Fibroblast of lung (primary cell): ENCODE data around the gene SCN2A. TPM values are rescaled to one million over a fixed set of nuclear protein-coding genes. Genes with fewer than 3 reads are reported as not detected.

Experiments
- DNase-seq, 2 donors: peaks; one replicate each; pipeline versions ENCODE4 v3.0.0 to v3.0.0-alpha.2; 2010; ENCODE audit warnings: low read depth in 2 of 2
- H2AFZ ChIP-seq: 2 replicates; pipeline ENCODE4 v1.5.1; 2012; ENCODE audit warnings: low read length, control low read depth, inconsistent platforms
- H3K27ac ChIP-seq: 2 replicates; pipeline ENCODE4 v1.5.1; 2011; ENCODE audit warnings: low read length, control low read depth; ENCODE audit not compliant: insufficient read depth
- H3K27me3 ChIP-seq: 2 replicates; pipeline ENCODE4 v1.5.1; 2011; ENCODE audit warnings: mild to moderate bottlenecking, low read length; ENCODE audit not compliant: control insufficient read depth, insufficient read depth
- H3K36me3 ChIP-seq: 2 replicates; pipeline ENCODE4 v1.5.1; 2011; ENCODE audit warnings: low read length; ENCODE audit not compliant: control insufficient read depth, insufficient read depth
- H3K4me1 ChIP-seq: 2 replicates; pipeline ENCODE4 v1.5.1; 2011; ENCODE audit warnings: low read length; ENCODE audit not compliant: control insufficient read depth, insufficient read depth; ENCODE audit errors: extremely low read depth
- H3K4me2 ChIP-seq: 2 replicates; pipeline ENCODE4 v1.5.1; 2011; ENCODE audit warnings: low read length, control low read depth; ENCODE audit not compliant: insufficient read depth; ENCODE audit errors: extremely low read depth
- H3K4me3 ChIP-seq, 4 experiments: fragments of 200-600 bp in 1 of 4; sonication (generic) in 1 of 4; replicated peaks in 1 of 4; 2 replicates each; pipeline ENCODE4 v1.5.1; 2011 to 2016; ENCODE audit warnings: low read length in 4 of 4, low read depth in 3 of 4, mild to moderate bottlenecking in 3 of 4, control low read depth in 2 of 4, inconsistent platforms in 1 of 4, mixed read lengths in 1 of 4; ENCODE audit not compliant: insufficient read depth in 1 of 4; ENCODE audit errors: control extremely low read depth in 1 of 4
- H3K79me2 ChIP-seq: 2 replicates; pipeline ENCODE4 v1.5.1; 2012; ENCODE audit warnings: mild to moderate bottlenecking, low read length, inconsistent platforms; ENCODE audit not compliant: control insufficient read depth, insufficient read depth
- H3K9ac ChIP-seq: 2 replicates; pipeline ENCODE4 v1.5.1; 2011; ENCODE audit warnings: mild to moderate bottlenecking, low read length, control low read depth; ENCODE audit not compliant: insufficient read depth
- H3K9me3 ChIP-seq: 2 replicates; pipeline ENCODE4 v1.5.1; 2012; ENCODE audit warnings: low read depth, low read length; ENCODE audit not compliant: control insufficient read depth, insufficient read depth
- H4K20me1 ChIP-seq: 2 replicates; pipeline ENCODE4 v1.5.1; 2011; ENCODE audit warnings: low read length; ENCODE audit not compliant: control insufficient read depth, insufficient read depth; ENCODE audit errors: extremely low read depth
- EZH2 ChIP-seq: IDR thresholded peaks from 2 replicates; pipeline ENCODE4 v1.5.1; 2012; ENCODE audit warnings: low read length, control low read depth, mild to moderate bottlenecking; ENCODE audit errors: missing control alignments
- polyA plus RNA-seq, 2 donors: library from polyadenylated mRNA; depleted of rRNA in 1 of 2; stranded (reverse) in 1 of 2; unstranded in 1 of 2; fragments of >200 nt; gene quantifications; 2 replicates each; pipeline ENCODE4 v1.2.1, GENCODE V29; 2011 to 2012; ENCODE audit warnings: missing spikeins in 1 of 2
- total RNA-seq: library from RNA; depleted of rRNA; stranded (reverse); fragments of >200 nt; gene quantifications from 2 replicates; pipeline ENCODE4 v1.2.1, GENCODE V29; 2014
- TF ChIP-seq, protein P1 (sequence below), 2 donors: IDR thresholded peaks in 1 of 2; conservative IDR thresholded peaks in 1 of 2; 1 replicate in 1 of 2; 2 replicates in 1 of 2; pipeline ENCODE4 v1.5.1; 2011 to 2012; ENCODE audit warnings: low read length in 2 of 2, control low read depth in 1 of 2, inconsistent platforms in 1 of 2, low read depth in 1 of 2, mild to moderate bottlenecking in 1 of 2

SCN2A gene
- total and polyA plus RNA-seq, 2 donors (not counting 1 experiment from before 2014, with no cell fraction given), result 0.76 to 7.1 TPM

DNA sequence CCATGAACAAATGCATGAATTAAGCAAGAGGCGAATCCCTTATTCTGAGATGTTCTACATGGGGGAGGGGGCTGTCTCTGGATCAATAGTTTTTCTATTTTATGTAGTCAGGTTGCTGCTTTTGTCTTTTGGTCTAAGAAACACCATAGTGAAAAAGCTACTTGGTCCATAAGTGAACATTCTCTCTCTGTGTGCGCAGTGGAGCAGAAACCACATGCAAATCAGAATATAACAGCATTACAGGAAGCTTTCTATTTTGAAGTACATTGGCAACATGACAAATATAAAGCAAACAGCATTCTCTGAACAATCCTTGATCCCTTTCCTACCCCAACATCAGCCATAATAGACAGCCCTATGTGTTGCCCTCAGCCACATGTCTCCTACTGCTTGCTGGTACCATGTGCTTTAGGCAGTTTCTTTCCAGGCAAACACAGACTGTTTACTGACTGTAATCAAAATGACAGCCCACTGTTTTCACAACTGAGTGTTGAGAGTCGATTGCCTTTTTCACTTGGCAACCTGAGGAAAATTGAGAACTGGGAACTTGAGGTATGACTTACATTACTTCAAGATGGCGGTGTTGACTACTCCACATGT, 45.9 kb upstream of the SCN2A start:
- Histone ChIP-seq H3K27ac (no peak overlapping the region), H3K4me1 (no peaks in the 10 kb centered on the region), H4K20me1 (no peaks in the 10 kb centered on the region), H3K27me3 (no peaks in the 10 kb centered on the region), H3K36me3 (no peaks in the 10 kb centered on the region), H3K4me3 (no peak overlapping the region), H3K79me2 (no peaks in the 10 kb centered on the region), H3K9ac (no peak overlapping the region), H2AFZ (no peak overlapping the region), H3K4me2 (no peak overlapping the region), H3K9me3 (no peaks in the 10 kb centered on the region)
- DNase-seq, result no peak
- TF ChIP-seq, protein P1, sequence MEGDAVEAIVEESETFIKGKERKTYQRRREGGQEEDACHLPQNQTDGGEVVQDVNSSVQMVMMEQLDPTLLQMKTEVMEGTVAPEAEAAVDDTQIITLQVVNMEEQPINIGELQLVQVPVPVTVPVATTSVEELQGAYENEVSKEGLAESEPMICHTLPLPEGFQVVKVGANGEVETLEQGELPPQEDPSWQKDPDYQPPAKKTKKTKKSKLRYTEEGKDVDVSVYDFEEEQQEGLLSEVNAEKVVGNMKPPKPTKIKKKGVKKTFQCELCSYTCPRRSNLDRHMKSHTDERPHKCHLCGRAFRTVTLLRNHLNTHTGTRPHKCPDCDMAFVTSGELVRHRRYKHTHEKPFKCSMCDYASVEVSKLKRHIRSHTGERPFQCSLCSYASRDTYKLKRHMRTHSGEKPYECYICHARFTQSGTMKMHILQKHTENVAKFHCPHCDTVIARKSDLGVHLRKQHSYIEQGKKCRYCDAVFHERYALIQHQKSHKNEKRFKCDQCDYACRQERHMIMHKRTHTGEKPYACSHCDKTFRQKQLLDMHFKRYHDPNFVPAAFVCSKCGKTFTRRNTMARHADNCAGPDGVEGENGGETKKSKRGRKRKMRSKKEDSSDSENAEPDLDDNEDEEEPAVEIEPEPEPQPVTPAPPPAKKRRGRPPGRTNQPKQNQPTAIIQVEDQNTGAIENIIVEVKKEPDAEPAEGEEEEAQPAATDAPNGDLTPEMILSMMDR (conservative IDR thresholded peaks at IDR 0.05 in 1 of 2, IDR thresholded peaks at IDR 0.05 in 1 of 2; ENCODE audit: low read depth in 1 of 2, low read length in 2 of 2), result no peak
- TF ChIP-seq EZH2, result no peak

DNA sequence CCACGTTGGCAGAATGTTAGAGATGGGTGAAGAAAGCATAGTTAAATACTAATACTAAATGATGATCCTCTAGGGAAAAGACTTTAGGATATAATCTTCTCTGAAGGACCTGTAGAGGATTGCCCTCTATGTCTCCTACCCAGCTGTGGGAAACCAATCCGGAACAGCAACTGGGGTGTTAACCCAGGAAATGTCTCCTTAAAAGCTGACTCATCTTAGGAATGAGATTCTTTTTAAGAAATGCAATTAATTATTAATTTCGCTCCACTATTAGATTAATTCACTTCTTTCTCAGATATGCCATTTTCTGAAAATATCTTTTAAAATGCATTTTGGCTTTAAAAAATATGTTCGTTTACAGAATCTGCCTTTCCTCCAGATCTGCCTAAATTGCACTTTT, 42.8 kb upstream of the SCN2A start:
- H3K36me3 ChIP-seq, result no peaks in the 10 kb centered on the region
- no peak for DNase-seq
- H3K27ac ChIP-seq, result no peak overlapping the region
- no peaks in the 10 kb centered on the region for H3K4me1 ChIP-seq
- no peak for TF ChIP-seq EZH2
- TF ChIP-seq, protein P1 (conservative IDR thresholded peaks at IDR 0.05 in 1 of 2, IDR thresholded peaks at IDR 0.05 in 1 of 2; ENCODE audit: low read depth in 1 of 2, low read length in 2 of 2), result no peak
- H3K9ac ChIP-seq, result no peak overlapping the region
- no peaks in the 10 kb centered on the region for H3K27me3 ChIP-seq
- no peak overlapping the region for H2AFZ ChIP-seq
- no peak overlapping the region for H3K4me3 ChIP-seq
- no peak overlapping the region for H3K4me2 ChIP-seq
- H3K79me2 ChIP-seq, result no peaks in the 10 kb centered on the region
- H4K20me1 ChIP-seq, result no peaks in the 10 kb centered on the region
- no peaks in the 10 kb centered on the region for H3K9me3 ChIP-seq

DNA sequence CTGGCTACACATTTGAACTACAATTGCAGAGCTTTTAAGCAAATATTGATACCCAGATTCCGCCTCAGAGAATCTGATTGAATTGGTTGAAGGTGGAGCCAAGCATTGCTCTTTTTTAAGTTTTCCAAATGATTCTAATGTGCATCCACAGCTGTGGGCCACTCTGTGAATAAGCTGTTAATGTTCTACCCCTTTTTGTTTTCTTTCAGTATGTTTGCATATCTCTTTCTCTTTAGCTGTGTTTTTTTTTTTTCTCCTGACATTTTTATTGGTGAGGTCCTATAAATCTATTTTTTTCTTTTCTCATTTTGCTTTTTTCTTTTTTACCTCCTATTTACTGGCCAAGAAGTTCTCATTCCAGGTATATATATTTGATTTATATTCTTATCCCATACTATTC, 41.9 kb upstream of the SCN2A start:
- Histone ChIP-seq H3K79me2 (no peaks in the 10 kb centered on the region), H3K9me3 (no peaks in the 10 kb centered on the region), H3K4me3 (no peak overlapping the region), H3K36me3 (no peaks in the 10 kb centered on the region), H3K27ac (no peak overlapping the region), H3K4me2 (no peak overlapping the region), H3K4me1 (no peaks in the 10 kb centered on the region), H3K9ac (no peak overlapping the region), H3K27me3 (no peaks in the 10 kb centered on the region), H2AFZ (no peak overlapping the region), H4K20me1 (no peaks in the 10 kb centered on the region)
- TF ChIP-seq, protein P1 (conservative IDR thresholded peaks at IDR 0.05 in 1 of 2, IDR thresholded peaks at IDR 0.05 in 1 of 2; ENCODE audit: low read depth in 1 of 2, low read length in 2 of 2), result no peak
- TF ChIP-seq EZH2, result no peak
- no peak for DNase-seq
